GM12878 (cell line): ENCODE results near the gene RHPN2.

Source experiments
- BCL11A ChIP-seq: IDR thresholded peaks from 2 replicates; pipeline ENCODE4 v1.6.1; 2011; ENCODE audit warnings: low read depth, low read length
- JUND ChIP-seq: IDR thresholded peaks from 2 replicates; pipeline ENCODE4 v1.6.1; 2012; ENCODE audit warnings: low read depth, mild to moderate bottlenecking, low read length, improper control_type of control experiment, moderate library complexity
- POLR2A ChIP-seq: IDR thresholded peaks from 2 replicates; pipeline ENCODE4 v1.6.1; 2011; ENCODE audit warnings: low read depth, mild to moderate bottlenecking, low read length
- POLR2AphosphoS5 ChIP-seq: IDR thresholded peaks from 2 replicates; pipeline ENCODE4 v1.6.1; 2011; ENCODE audit warnings: mild to moderate bottlenecking, low read length, inconsistent platforms
- ZBTB11 ChIP-seq: fragments of 450-650 bp; formaldehyde crosslinking; IDR thresholded peaks from 2 replicates; pipeline ENCODE4 v1.5.0; 2022; ENCODE audit warnings: mild to moderate bottlenecking, missing genetic modification characterization
- ZBTB4 ChIP-seq: fragments of 450-650 bp; formaldehyde crosslinking; IDR thresholded peaks from 2 replicates; pipeline ENCODE4 v1.4.0; 2022; ENCODE audit warnings: mild to moderate bottlenecking, moderate library complexity
- ZNF687 ChIP-seq: fragments of 450-650 bp; IDR thresholded peaks from 2 replicates; pipeline ENCODE4 v1.6.1; 2017; ENCODE audit warnings: mild to moderate bottlenecking, moderate library complexity
- TF ChIP-seq, protein P1 (sequence below): IDR thresholded peaks from 2 replicates; pipeline ENCODE4 v1.6.1; 2012; ENCODE audit warnings: low read depth, low read length, improper control_type of control experiment
- TF ChIP-seq, protein P2 (sequence below): IDR thresholded peaks from 2 replicates; pipeline ENCODE4 v1.6.1; 2011; ENCODE audit warnings: low read depth, low read length, improper control_type of control experiment, borderline replicate concordance
- TF ChIP-seq, protein P3 (sequence below), 3 experiments: IDR thresholded peaks in 2 of 3; conservative IDR thresholded peaks in 1 of 3; 2 replicates each; pipeline ENCODE4 v1.5.1; 2011; ENCODE audit warnings: low read depth in 3 of 3, low read length in 3 of 3, mild to moderate bottlenecking in 3 of 3, control low read depth in 2 of 3, moderate library complexity in 2 of 3, inconsistent platforms in 1 of 3, mixed read lengths in 1 of 3; ENCODE audit not compliant: control insufficient read depth in 2 of 3, insufficient read depth in 1 of 3; ENCODE audit errors: extremely low read depth in 1 of 3

GRCh38 chr19:33055718-33056117 lies 9.0 kb downstream of the RHPN2 start:
- TF ChIP-seq ZNF687 (no peak), BCL11A (no peak), POLR2AphosphoS5 (no peak), ZBTB11 (CRISPR knock-in tag) (no peak), ZBTB4 (CRISPR knock-in tag) (no peak), JUND (no peak), POLR2A (no peak)
- TF ChIP-seq, protein P1, sequence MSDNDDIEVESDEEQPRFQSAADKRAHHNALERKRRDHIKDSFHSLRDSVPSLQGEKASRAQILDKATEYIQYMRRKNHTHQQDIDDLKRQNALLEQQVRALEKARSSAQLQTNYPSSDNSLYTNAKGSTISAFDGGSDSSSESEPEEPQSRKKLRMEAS = no peak
- TF ChIP-seq, protein P2, sequence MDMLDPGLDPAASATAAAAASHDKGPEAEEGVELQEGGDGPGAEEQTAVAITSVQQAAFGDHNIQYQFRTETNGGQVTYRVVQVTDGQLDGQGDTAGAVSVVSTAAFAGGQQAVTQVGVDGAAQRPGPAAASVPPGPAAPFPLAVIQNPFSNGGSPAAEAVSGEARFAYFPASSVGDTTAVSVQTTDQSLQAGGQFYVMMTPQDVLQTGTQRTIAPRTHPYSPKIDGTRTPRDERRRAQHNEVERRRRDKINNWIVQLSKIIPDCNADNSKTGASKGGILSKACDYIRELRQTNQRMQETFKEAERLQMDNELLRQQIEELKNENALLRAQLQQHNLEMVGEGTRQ = no peak
- TF ChIP-seq, protein P3, sequence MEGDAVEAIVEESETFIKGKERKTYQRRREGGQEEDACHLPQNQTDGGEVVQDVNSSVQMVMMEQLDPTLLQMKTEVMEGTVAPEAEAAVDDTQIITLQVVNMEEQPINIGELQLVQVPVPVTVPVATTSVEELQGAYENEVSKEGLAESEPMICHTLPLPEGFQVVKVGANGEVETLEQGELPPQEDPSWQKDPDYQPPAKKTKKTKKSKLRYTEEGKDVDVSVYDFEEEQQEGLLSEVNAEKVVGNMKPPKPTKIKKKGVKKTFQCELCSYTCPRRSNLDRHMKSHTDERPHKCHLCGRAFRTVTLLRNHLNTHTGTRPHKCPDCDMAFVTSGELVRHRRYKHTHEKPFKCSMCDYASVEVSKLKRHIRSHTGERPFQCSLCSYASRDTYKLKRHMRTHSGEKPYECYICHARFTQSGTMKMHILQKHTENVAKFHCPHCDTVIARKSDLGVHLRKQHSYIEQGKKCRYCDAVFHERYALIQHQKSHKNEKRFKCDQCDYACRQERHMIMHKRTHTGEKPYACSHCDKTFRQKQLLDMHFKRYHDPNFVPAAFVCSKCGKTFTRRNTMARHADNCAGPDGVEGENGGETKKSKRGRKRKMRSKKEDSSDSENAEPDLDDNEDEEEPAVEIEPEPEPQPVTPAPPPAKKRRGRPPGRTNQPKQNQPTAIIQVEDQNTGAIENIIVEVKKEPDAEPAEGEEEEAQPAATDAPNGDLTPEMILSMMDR (IDR thresholded peaks at IDR 0.05 in 2 of 3, conservative IDR thresholded peaks at IDR 0.05 in 1 of 3; ENCODE audit: control insufficient read depth in 2 of 3, extremely low read depth in 1 of 3, insufficient read depth in 1 of 3, low read depth in 3 of 3, low read length in 3 of 3) = no peak
